GM23338 (cell line): Measurements from ENCODE around the gene GTF3C2. TPM values are rescaled to one million over a fixed set of nuclear protein-coding genes. Genes with fewer than 3 reads are reported as not detected.

Source experiments
- ATAC-seq: fragments of 200-7000 bp; cut with Tn5 transposase; 3 replicates; pipeline ENCODE4 v1.9.1; 2020
- DNase-seq: peaks from one replicate; pipeline ENCODE4 v3.0.0-alpha.2; 2015; ENCODE audit warnings: low spot score
- H2AFZ ChIP-seq: fragments of 200-600 bp; sonication (generic); 2 replicates; pipeline ENCODE4 v1.8.0; 2016; ENCODE audit warnings: antibody characterized with exemption, mild to moderate bottlenecking, moderate library complexity
- H3F3A ChIP-seq: fragments of 200-600 bp; sonication (generic); replicated peaks from 2 replicates; pipeline ENCODE4 v1.8.0; 2017; ENCODE audit warnings: antibody characterized with exemption, mixed run types, low read depth
- H3K27ac ChIP-seq: fragments of 200-600 bp; sonication (generic); 2 replicates; pipeline ENCODE4 v1.6.1; 2016; ENCODE audit warnings: low read depth
- H3K27me3 ChIP-seq: fragments of 200-600 bp; sonication (generic); 2 replicates; pipeline ENCODE4 v1.8.0; 2016; ENCODE audit warnings: mild to moderate bottlenecking, mixed run types, moderate library complexity; ENCODE audit not compliant: insufficient read depth
- H3K36me3 ChIP-seq: fragments of 200-600 bp; sonication (generic); 2 replicates; pipeline ENCODE4 v1.8.0; 2016; ENCODE audit warnings: mild to moderate bottlenecking; ENCODE audit not compliant: insufficient read depth
- H3K4me1 ChIP-seq: fragments of 200-600 bp; sonication (generic); 2 replicates; pipeline ENCODE4 v1.8.0; 2016; ENCODE audit warnings: mild to moderate bottlenecking, moderate library complexity; ENCODE audit not compliant: insufficient read depth
- H3K4me2 ChIP-seq: fragments of 200-600 bp; sonication (generic); 2 replicates; pipeline ENCODE4 v1.7.1; 2017; ENCODE audit warnings: mixed run types
- H3K4me3 ChIP-seq: fragments of 200-600 bp; sonication (generic); 2 replicates; pipeline ENCODE4 v1.6.1; 2016; ENCODE audit warnings: mixed run types
- H3K79me2 ChIP-seq: fragments of 200-600 bp; sonication (generic); replicated peaks from 2 replicates; pipeline ENCODE4 v1.8.0; 2017; ENCODE audit warnings: mild to moderate bottlenecking; ENCODE audit not compliant: insufficient read depth
- H3K9me2 ChIP-seq: fragments of 200-600 bp; sonication (generic); 2 replicates; pipeline ENCODE4 v1.8.0; 2017; ENCODE audit not compliant: insufficient read depth
- H4K20me1 ChIP-seq: fragments of 200-600 bp; sonication (generic); replicated peaks from 2 replicates; pipeline ENCODE4 v1.8.0; 2017; ENCODE audit warnings: mild to moderate bottlenecking; ENCODE audit not compliant: insufficient read depth
- H3K27ac Mint-ChIP-seq: 2 replicates; pipeline ENCODE4 v1.8.0; 2020; ENCODE audit warnings: inconsistent platforms, mild to moderate bottlenecking, moderate library complexity, mixed read lengths
- H3K27me3 Mint-ChIP-seq: 3 replicates; pipeline ENCODE4 v1.8.0; 2022; ENCODE audit warnings: low read depth, mild to moderate bottlenecking, moderate library complexity, mixed read lengths, inconsistent platforms; ENCODE audit not compliant: insufficient read depth, poor library complexity
- H3K36me3 Mint-ChIP-seq: 3 replicates; pipeline ENCODE4 v1.8.0; 2021; ENCODE audit warnings: low read depth, mild to moderate bottlenecking, inconsistent platforms, moderate library complexity, mixed read lengths
- H3K4me1 Mint-ChIP-seq: 3 replicates; pipeline ENCODE4 v1.8.0; 2020; ENCODE audit warnings: mild to moderate bottlenecking, inconsistent platforms, mixed read lengths
- H3K4me3 Mint-ChIP-seq: 3 replicates; pipeline ENCODE4 v1.8.0; 2021; ENCODE audit warnings: moderate library complexity, mild to moderate bottlenecking, inconsistent platforms, mixed read lengths
- H3K9me3 Mint-ChIP-seq: 3 replicates; pipeline ENCODE4 v1.8.0; 2020; ENCODE audit warnings: moderate library complexity, mild to moderate bottlenecking, inconsistent platforms, mixed read lengths
- CREB1 ChIP-seq: fragments of 250-450 bp; sonication (Bioruptor Pico); IDR thresholded peaks from 2 replicates; pipeline ENCODE4 v1.5.0; 2020; ENCODE audit warnings: low read depth, mild to moderate bottlenecking, moderate library complexity
- CTCF ChIP-seq, 2 experiments: fragments of 200-600 bp in 1 of 2; sonication (generic) in 1 of 2; conservative IDR thresholded peaks; 2 replicates each; pipeline versions ENCODE4 v1.5.1 to v1.6.1; 2016 to 2017; ENCODE audit warnings: antibody characterized with exemption in 2 of 2, low read depth in 2 of 2, mild to moderate bottlenecking in 2 of 2, moderate library complexity in 1 of 2
- ETS1 ChIP-seq: IDR thresholded peaks from 2 replicates; pipeline ENCODE4 v1.6.1; 2016; ENCODE audit warnings: antibody characterized with exemption
- EZH2 ChIP-seq: fragments of 200-600 bp; sonication (generic); IDR thresholded peaks from one replicate; pipeline ENCODE4 v1.8.0; 2017; ENCODE audit warnings: antibody characterized with exemption, mild to moderate bottlenecking, low read depth; ENCODE audit not compliant: unreplicated experiment
- EZH2phosphoT487 ChIP-seq: fragments of 200-600 bp; sonication (generic); IDR thresholded peaks from one replicate; pipeline ENCODE4 v1.8.1; 2018; ENCODE audit warnings: antibody characterized with exemption; ENCODE audit not compliant: unreplicated experiment
- JUNB ChIP-seq: IDR thresholded peaks from one replicate; pipeline ENCODE4 v1.6.1; 2016; ENCODE audit warnings: antibody characterized with exemption; ENCODE audit not compliant: unreplicated experiment
- NANOG ChIP-seq: IDR thresholded peaks from 2 replicates; pipeline ENCODE4 v1.6.1; 2016; ENCODE audit warnings: antibody characterized with exemption, borderline replicate concordance
- POLR2AphosphoS5 ChIP-seq: IDR thresholded peaks from 2 replicates; pipeline ENCODE4 v1.6.1; 2016; ENCODE audit warnings: antibody characterized with exemption, low read depth
- ZNF331 ChIP-seq: fragments of 250-450 bp; sonication (Bioruptor Pico); IDR thresholded peaks from 2 replicates; pipeline ENCODE4 v1.5.0; 2020; ENCODE audit warnings: low read depth, mild to moderate bottlenecking, moderate library complexity
- polyA plus RNA-seq: library from polyadenylated mRNA; unstranded; fragments of >200 nt; fragmentation: Nextera tagmentation; extraction: Ambion mirVana; gene quantifications from 2 replicates; pipeline ENCODE4 v1.2.1, GENCODE V29; 2016
- total RNA-seq: library from RNA; depleted of rRNA; stranded (reverse); fragments of >200 nt; shearing (Covaris generic); gene quantifications from 2 replicates; pipeline ENCODE4 v1.2.3, GENCODE V29; 2014

Gene GTF3C2
- total and polyA plus RNA-seq, 2 experiments from 2014 or later, result 69.1 to 118 TPM

- TF ChIP-seq EZH2, result no peak
- no peak for TF ChIP-seq ZNF331 (CRISPR knock-in tag)
- TF ChIP-seq CTCF (conservative IDR thresholded peaks at IDR 0.05; ENCODE audit: low read depth in 2 of 2), result no peak
- TF ChIP-seq ETS1, result no peak
- no peak for TF ChIP-seq POLR2AphosphoS5
- TF ChIP-seq NANOG, result no peak
- TF ChIP-seq CREB1 (CRISPR knock-in tag), result no peak
These were observed 61.6 kb downstream of the GTF3C2 start (continued) for GRCh38 chr2:27294928-27295327.

- no peaks in the 10 kb centered on the region for H3K27me3 ChIP-seq
- peaks cover under 1% of the 10 kb centered on the region; the same call in 1 of the 2 replicates for H3F3A ChIP-seq
- Mint-ChIP-seq H3K4me1 (peaks cover 15% of the 10 kb centered on the region), H3K36me3 (no peaks in the 10 kb centered on the region), H3K9me3 (no peaks in the 10 kb centered on the region), H3K27ac (peak overlapping the region; percentile 47; the same call in 1 of the 2 replicates), H3K27me3 (peaks cover 2% of the 10 kb centered on the region), H3K4me3 (peak overlapping the region; percentile 6; the same call in 1 of the 3 replicates)
- H3K27ac ChIP-seq, result no peak overlapping the region
- DNase-seq, result peak; percentile 77
- no peaks in the 10 kb centered on the region for H3K36me3 ChIP-seq
- no peak for TF ChIP-seq ETS1
- no peak for TF ChIP-seq ZNF331 (CRISPR knock-in tag)
- no peak for TF ChIP-seq JUNB
- TF ChIP-seq EZH2phosphoT487, result no peak
- TF ChIP-seq CTCF (conservative IDR thresholded peaks at IDR 0.05; ENCODE audit: low read depth in 2 of 2), result peak; percentile 65 to 86
- peak overlapping the region; percentile 16; the same call in 1 of the 2 replicates for H2AFZ ChIP-seq
- no peaks in the 10 kb centered on the region for H3K79me2 ChIP-seq
- no peak overlapping the region for H3K4me3 ChIP-seq
- H3K4me2 ChIP-seq, result no peak overlapping the region
- peaks cover 8% of the 10 kb centered on the region for H3K4me1 ChIP-seq
- ATAC-seq, result peak; percentile 95
- no peaks in the 10 kb centered on the region for H4K20me1 ChIP-seq
- no peaks in the 10 kb centered on the region for H3K9me2 ChIP-seq
These were observed 64.7 kb downstream of the GTF3C2 start for GRCh38 chr2:27291865-27292264.
